OCI-LY7 (cell line): Measurements from ENCODE around the gene EPB41L4B. TPM values are rescaled to one million over a fixed set of nuclear protein-coding genes. Genes with fewer than 3 reads are reported as not detected.

ENCODE experiments used
- BruUV-seq: library from RNA; stranded (reverse); fragments of 400-500 nt; replicated peaks from 2 replicates; lab custom pipeline; 2021; lab: Mats Ljungman, UMichigan
- CTCF ChIA-PET: fragments of 300-600 bp; sonication (Branson Sonifier 250); formaldehyde crosslinking; loops from one replicate; lab custom pipeline; 2022; ENCODE audit warnings: antibody characterized with exemption; ENCODE audit not compliant: unreplicated experiment; lab: Charles Lee
- POLR2A ChIA-PET: fragments of 300-600 bp; sonication (Branson Sonifier 250); formaldehyde crosslinking; loops from one replicate; lab custom pipeline; 2022; ENCODE audit warnings: antibody characterized with exemption; lab: Charles Lee
- DNase-seq: peaks from one replicate; pipeline ENCODE4 v3.0.0-alpha.2; 2015; ENCODE audit warnings: low spot score
- H2AFZ ChIP-seq: fragments of 200-600 bp; sonication (generic), shearing (Covaris generic); 2 replicates; pipeline ENCODE4 v1.6.1; 2014; ENCODE audit warnings: mild to moderate bottlenecking, antibody characterized with exemption, low read length, moderate library complexity
- H3K27ac ChIP-seq: fragments of 200-600 bp; sonication (generic); 2 replicates; pipeline ENCODE4 v1.5.1; 2014; ENCODE audit warnings: mixed run types, low read depth, mild to moderate bottlenecking, moderate library complexity, low read length, inconsistent platforms; ENCODE audit not compliant: poor library complexity, severe bottlenecking
- H3K36me3 ChIP-seq: fragments of 200-600 bp; sonication (generic); 2 replicates; pipeline ENCODE4 v1.6.1; 2014; ENCODE audit warnings: mild to moderate bottlenecking, antibody characterized with exemption, low read length, moderate library complexity, mixed read lengths; ENCODE audit not compliant: insufficient read depth
- H3K4me1 ChIP-seq: fragments of 200-600 bp; sonication (generic); 2 replicates; pipeline ENCODE4 v1.5.1; 2014; ENCODE audit warnings: mild to moderate bottlenecking, low read length; ENCODE audit not compliant: insufficient read depth, poor library complexity, severe bottlenecking
- H3K4me2 ChIP-seq: fragments of 200-600 bp; sonication (generic); 2 replicates; pipeline ENCODE4 v1.6.1; 2014; ENCODE audit warnings: mild to moderate bottlenecking, low read length
- H3K4me3 ChIP-seq: fragments of 200-600 bp; sonication (generic); 2 replicates; pipeline ENCODE4 v1.5.1; 2014; ENCODE audit warnings: mild to moderate bottlenecking, low read depth, low read length; ENCODE audit not compliant: poor library complexity, severe bottlenecking
- H3K79me2 ChIP-seq: fragments of 200-600 bp; sonication (generic); 2 replicates; pipeline ENCODE4 v1.6.1; 2016; ENCODE audit warnings: low read depth, mild to moderate bottlenecking, low read length, moderate library complexity, mixed read lengths; ENCODE audit not compliant: insufficient read depth
- H3K9me2 ChIP-seq: fragments of 200-600 bp; sonication (generic); 2 replicates; pipeline ENCODE4 v1.6.1; 2016; ENCODE audit warnings: mild to moderate bottlenecking, low read length, mixed read lengths; ENCODE audit not compliant: insufficient read depth
- H3K9me3 ChIP-seq: fragments of 200-600 bp; sonication (generic); 2 replicates; pipeline ENCODE4 v1.6.1; 2014; ENCODE audit warnings: mild to moderate bottlenecking, mixed run types, low read length, mixed read lengths
- H4K20me1 ChIP-seq: fragments of 200-600 bp; sonication (generic); 2 replicates; pipeline ENCODE4 v1.6.1; 2014; ENCODE audit warnings: mild to moderate bottlenecking, antibody characterized with exemption, low read length, moderate library complexity, mixed read lengths; ENCODE audit not compliant: insufficient read depth
- EZH2phosphoT487 ChIP-seq: fragments of 200-600 bp; sonication (generic); IDR thresholded peaks from 2 replicates; pipeline ENCODE4 v1.6.1; 2018; ENCODE audit warnings: low read depth, borderline replicate concordance, mild to moderate bottlenecking, mixed run types, antibody characterized with exemption, low read length, moderate library complexity, mixed read lengths
- intact Hi-C: fragments of 100-400 bp; cut with micrococcal nuclease; formaldehyde crosslinking; loops from one replicate; pipeline ENCODE4 v1.10.0; 2022; ENCODE audit not compliant: unreplicated experiment
- total RNA-seq, 2 experiments: library from RNA; depleted of rRNA in 1 of 2; stranded (reverse); fragments of >200 nt in 1 of 2; shearing (Covaris generic) in 1 of 2; gene quantifications; 2 replicates each; pipeline ENCODE4 v1.2.3, GENCODE V29; 2014 to 2022
- TF ChIP-seq, protein P1 (sequence below): fragments of 200-600 bp; sonication (generic); conservative IDR thresholded peaks from 2 replicates; pipeline ENCODE4 v1.5.1; 2014; ENCODE audit warnings: mild to moderate bottlenecking, antibody characterized with exemption, low read length, moderate library complexity, mixed read lengths

The EPB41L4B gene
- total RNA-seq, 2 experiments from 2014 or later = 0.29 TPM; not detected in 1

DNA sequence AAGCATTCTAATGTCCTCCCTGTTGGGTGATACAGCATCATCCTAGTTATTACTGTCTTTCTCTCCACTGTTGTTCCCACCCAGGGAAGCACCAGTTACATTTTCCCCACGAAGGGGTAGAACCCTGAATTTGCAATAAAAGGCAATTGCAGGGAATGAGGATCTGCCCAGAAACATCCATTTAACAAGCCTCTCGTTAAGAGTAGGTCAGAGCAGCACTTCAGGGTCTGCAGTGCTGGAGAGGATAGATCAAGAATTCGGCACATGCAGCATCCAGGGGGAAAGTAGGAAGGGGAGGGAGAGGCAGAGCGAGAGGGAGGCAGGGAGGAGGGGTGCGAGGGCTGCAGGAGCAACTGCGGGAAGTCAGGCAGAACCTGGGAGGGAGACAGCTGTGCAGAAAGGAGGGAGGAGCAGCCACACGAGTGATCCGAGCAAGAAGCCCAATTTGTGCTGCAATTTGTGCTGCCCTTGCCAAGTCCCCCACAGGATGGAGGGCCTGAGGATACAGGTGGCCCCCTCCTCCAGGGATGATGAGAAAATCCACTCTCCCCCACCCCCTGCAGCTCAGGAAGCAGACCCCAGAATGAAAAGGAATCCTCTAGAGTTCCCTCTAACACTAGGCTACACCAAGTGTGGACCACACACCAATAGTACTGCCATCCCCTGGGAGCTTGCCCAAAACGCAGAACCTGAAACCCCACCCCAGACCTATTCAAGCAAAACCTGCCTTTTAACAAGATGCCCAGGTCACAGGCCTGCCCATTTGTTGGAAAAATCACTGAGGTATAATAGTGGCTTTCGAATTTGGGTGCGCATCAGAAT is 62.2 kb downstream of the EPB41L4B start:
- no TSS peak for BruUV-seq
- no peak for TF ChIP-seq EZH2phosphoT487
- TF ChIP-seq, protein P1, sequence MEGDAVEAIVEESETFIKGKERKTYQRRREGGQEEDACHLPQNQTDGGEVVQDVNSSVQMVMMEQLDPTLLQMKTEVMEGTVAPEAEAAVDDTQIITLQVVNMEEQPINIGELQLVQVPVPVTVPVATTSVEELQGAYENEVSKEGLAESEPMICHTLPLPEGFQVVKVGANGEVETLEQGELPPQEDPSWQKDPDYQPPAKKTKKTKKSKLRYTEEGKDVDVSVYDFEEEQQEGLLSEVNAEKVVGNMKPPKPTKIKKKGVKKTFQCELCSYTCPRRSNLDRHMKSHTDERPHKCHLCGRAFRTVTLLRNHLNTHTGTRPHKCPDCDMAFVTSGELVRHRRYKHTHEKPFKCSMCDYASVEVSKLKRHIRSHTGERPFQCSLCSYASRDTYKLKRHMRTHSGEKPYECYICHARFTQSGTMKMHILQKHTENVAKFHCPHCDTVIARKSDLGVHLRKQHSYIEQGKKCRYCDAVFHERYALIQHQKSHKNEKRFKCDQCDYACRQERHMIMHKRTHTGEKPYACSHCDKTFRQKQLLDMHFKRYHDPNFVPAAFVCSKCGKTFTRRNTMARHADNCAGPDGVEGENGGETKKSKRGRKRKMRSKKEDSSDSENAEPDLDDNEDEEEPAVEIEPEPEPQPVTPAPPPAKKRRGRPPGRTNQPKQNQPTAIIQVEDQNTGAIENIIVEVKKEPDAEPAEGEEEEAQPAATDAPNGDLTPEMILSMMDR = no peak
- ChIA-PET POLR2A (no interaction called here), CTCF (no interaction called here)
- no peaks in the 10 kb centered on the region for H4K20me1 ChIP-seq
- H2AFZ ChIP-seq = no peak overlapping the region
- no peaks in the 10 kb centered on the region for H3K9me3 ChIP-seq
- no peak overlapping the region for H3K4me2 ChIP-seq
- intact Hi-C loops = no loop called here
- no peaks in the 10 kb centered on the region for H3K36me3 ChIP-seq
- no peak overlapping the region for H3K27ac ChIP-seq
- H3K79me2 ChIP-seq = no peaks in the 10 kb centered on the region
- no peak for DNase-seq
- H3K4me1 ChIP-seq = no peaks in the 10 kb centered on the region
- H3K4me3 ChIP-seq = no peak overlapping the region
- no peaks in the 10 kb centered on the region for H3K9me2 ChIP-seq

DNA sequence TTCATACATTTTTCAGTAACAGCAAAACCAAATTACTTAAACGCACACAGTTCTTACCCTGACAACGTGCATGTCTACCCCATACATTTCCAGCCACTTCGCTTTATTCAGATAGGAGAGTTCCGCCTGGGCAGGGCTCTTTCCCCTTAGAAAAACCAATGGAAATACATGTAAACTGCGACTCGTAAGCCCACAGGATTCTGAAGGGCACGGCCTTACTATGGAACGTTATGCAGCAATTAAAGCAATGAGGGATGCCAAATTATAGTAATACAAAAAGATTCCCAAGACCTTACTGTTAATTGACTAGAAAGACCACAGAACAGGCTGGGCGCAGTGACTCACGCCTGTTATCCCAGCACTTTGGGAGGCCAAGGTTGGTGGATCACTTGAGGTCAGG is 64.5 kb downstream of the EPB41L4B start:
- intact Hi-C loops = no loop called here

More for the DNA sequence above, 64.5 kb downstream of the EPB41L4B start:
- H3K4me3 ChIP-seq = no peak overlapping the region
- POLR2A ChIA-PET = no interaction called here
- no TSS peak for BruUV-seq
- no peaks in the 10 kb centered on the region for H3K9me3 ChIP-seq
- H4K20me1 ChIP-seq = no peaks in the 10 kb centered on the region
- no peak for TF ChIP-seq EZH2phosphoT487
- TF ChIP-seq, protein P1 = no peak
- H3K4me2 ChIP-seq = no peak overlapping the region
- CTCF ChIA-PET = no interaction called here
- H3K36me3 ChIP-seq = no peaks in the 10 kb centered on the region
- H3K79me2 ChIP-seq = no peaks in the 10 kb centered on the region
- no peaks in the 10 kb centered on the region for H3K4me1 ChIP-seq
- H3K9me2 ChIP-seq = no peaks in the 10 kb centered on the region
- H2AFZ ChIP-seq = no peak overlapping the region
- DNase-seq = no peak
- no peak overlapping the region for H3K27ac ChIP-seq
